Panc1 (cell line): ENCODE measurements around the gene MRPS18A.

Source experiments
- CTCF ChIP-seq: fragments of 450-650 bp; IDR thresholded peaks from 2 replicates; pipeline ENCODE4 v1.5.1; 2017; ENCODE audit warnings: mild to moderate bottlenecking
- TF ChIP-seq, protein P1 (sequence below), 2 experiments: IDR thresholded peaks; 2 replicates each; pipeline ENCODE4 v1.6.1; 2011 to 2012; ENCODE audit warnings: low read depth in 2 of 2, control low read depth in 1 of 2, low read length in 1 of 2, mild to moderate bottlenecking in 1 of 2, moderate library complexity in 1 of 2; ENCODE audit not compliant: insufficient read depth in 1 of 2

DNA sequence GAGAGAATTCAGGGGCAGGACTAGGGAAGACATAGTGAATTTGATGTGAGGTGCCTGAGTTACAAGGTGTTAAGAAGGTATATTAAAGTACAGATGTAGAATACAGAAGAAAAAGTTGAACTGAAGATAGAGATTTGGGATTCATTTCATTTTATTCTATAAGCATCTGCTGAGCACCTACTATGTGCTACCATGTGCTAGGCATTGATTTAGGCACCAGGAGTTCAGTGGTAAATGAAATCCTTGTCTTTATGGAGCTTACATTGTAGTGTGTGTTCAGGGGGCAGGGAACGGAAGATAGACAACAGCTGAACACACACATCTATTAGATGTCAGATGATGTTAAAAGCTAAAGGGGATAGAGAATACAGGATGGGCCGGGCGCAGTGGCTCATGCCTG is 40.0 kb downstream of the MRPS18A start:
- TF ChIP-seq, protein P1, sequence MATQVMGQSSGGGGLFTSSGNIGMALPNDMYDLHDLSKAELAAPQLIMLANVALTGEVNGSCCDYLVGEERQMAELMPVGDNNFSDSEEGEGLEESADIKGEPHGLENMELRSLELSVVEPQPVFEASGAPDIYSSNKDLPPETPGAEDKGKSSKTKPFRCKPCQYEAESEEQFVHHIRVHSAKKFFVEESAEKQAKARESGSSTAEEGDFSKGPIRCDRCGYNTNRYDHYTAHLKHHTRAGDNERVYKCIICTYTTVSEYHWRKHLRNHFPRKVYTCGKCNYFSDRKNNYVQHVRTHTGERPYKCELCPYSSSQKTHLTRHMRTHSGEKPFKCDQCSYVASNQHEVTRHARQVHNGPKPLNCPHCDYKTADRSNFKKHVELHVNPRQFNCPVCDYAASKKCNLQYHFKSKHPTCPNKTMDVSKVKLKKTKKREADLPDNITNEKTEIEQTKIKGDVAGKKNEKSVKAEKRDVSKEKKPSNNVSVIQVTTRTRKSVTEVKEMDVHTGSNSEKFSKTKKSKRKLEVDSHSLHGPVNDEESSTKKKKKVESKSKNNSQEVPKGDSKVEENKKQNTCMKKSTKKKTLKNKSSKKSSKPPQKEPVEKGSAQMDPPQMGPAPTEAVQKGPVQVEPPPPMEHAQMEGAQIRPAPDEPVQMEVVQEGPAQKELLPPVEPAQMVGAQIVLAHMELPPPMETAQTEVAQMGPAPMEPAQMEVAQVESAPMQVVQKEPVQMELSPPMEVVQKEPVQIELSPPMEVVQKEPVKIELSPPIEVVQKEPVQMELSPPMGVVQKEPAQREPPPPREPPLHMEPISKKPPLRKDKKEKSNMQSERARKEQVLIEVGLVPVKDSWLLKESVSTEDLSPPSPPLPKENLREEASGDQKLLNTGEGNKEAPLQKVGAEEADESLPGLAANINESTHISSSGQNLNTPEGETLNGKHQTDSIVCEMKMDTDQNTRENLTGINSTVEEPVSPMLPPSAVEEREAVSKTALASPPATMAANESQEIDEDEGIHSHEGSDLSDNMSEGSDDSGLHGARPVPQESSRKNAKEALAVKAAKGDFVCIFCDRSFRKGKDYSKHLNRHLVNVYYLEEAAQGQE (IDR thresholded peaks at IDR 0.05; ENCODE audit: insufficient read depth in 1 of 2, low read depth in 2 of 2, low read length in 1 of 2) = no peak
- no peak for TF ChIP-seq CTCF
